Measurements from ENCODE around the gene SNED1.

DNA sequence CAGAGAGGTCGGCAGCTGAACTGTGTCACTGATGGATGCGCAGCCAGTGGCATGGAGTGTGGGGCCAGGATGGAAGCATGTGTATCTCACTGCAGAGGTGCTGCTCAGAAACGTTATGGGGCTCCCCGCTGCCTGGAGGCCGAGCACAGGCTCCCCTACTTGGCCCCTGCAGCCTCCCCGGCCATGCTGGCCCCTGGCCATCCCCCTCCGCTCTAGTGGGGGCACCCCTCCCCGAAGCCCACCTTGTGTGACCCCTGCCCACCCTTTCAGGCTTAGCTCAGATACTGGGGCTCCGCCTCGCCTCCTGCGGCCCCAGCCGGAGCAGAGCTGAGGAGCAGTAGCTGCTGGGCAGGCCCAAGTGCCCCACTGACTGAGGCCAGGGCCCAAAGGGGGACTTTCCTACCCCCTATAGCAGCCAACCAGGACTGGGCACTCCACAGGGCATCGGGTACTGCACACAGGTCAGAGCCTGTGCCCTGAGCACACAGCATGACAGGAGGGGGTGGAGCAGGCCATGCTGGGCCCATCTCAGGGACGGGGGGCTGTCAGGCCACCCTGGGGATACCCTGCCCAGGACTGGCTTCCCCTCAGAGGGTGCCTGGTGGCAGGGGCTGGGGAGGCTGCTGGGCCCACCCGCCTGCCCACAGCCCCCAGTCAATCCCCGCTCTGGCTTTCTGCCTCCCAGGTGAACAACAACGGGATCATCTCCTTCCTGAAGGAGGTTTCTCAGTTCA is 31.3 kb downstream of the SNED1 start:
- TF ChIP-seq POLR2A (IDR thresholded peaks at IDR 0.05) (no peak), CTCF (IDR thresholded peaks at IDR 0.05) (no peak)
